ENCODE results near the gene UXS1. TPM values are rescaled to one million over a fixed set of nuclear protein-coding genes. Genes with fewer than 3 reads are reported as not detected.

UXS1 gene
- total RNA-seq, 1 donor from 2014 or later, result 37.6 TPM

DNA sequence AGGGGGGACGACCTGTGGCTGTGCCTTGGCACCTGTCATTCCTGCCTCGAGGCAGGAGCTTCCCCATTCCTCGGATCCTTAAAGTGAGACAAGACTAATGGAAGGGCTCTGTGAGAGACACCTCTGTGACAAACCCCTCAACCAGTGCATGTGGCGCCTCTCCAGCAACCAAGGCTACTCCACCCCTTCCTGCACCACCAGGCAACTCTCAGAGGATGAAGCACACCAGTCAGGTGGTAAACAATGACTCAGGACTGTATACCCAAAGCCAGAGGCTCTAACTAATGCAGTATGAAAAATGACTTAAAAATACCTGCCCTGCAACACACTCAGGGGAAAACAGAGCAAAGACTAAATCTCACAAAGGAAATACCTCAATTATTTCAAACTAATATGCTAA, 136.9 kb downstream of the UXS1 start:
- no peaks in the 10 kb centered on the region for H3K27me3 Mint-ChIP-seq
- H3K9me3 Mint-ChIP-seq, result peaks cover 6% of the 10 kb centered on the region
- peak overlapping the region; percentile 21 for H3K27ac Mint-ChIP-seq
- DNase-seq, result peak; percentile 83
- peaks cover 47% of the 10 kb centered on the region for H3K4me1 Mint-ChIP-seq
- H3K36me3 Mint-ChIP-seq (ENCODE audit: low read depth), result no peaks in the 10 kb centered on the region
- H3K4me3 Mint-ChIP-seq, result peak overlapping the region; percentile 28
- intact Hi-C loops (cut with micrococcal nuclease), result no loop called here

DNA sequence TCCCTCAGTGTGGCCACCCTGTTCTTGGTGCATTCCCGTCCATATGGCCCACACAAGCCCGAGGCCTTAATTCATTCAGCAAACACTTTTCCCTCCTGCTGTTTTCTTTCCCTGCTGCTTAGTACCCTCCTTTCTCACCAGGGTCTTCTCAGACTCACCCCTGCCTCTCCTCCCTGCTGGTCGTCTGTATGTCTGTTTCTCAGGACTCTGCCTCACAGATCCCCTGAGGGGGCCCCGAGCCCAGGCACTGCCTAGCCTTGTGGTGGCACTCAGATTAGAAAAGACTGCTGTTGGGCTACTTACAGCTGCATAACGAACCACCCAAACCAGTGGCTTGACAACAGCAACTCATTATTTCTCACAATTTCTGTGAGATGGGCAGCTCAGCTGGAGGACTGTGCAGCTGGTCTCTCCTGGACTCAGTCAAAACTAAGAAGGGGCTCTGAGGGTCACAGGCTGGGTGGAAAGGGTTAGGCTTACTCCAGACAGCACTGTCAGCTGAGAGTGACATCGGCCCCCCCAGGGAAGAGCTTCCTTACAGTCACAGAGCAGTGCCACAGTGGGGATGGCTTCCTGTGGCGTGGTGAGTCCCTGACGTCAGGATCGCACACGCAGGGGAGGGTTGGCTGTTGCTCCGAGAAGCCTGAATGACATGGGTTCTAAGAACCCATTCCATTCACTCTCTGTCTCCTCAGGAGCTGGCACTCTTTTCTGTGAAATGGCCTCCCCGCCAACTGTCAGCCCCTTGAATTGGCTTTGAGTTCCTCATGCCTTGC, 139.0 kb downstream of the UXS1 start:
- Mint-ChIP-seq H3K27ac (peak overlapping the region; percentile 48), H3K9me3 (peaks cover 7% of the 10 kb centered on the region)

DNA sequence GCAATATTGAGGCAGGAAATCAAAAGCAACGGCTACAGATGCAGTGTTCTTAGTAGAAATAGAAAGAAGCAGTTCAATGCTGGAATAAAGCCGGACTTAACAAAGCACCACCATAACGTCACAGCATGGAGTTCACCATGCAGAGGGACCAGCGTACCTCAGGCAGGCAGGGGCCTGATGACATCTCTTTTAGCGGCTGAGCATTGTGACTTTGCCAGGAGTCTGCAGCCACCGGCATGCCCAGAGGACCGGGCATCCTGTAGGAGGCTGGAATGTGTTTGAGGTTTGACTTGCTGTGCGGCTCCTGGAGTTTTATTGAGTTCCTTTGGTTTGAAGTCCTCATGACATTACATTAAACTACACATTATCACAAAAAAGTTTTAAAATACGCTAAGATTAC, 139.8 kb downstream of the UXS1 start:
- Mint-ChIP-seq H3K4me1 (peaks cover 46% of the 10 kb centered on the region), H3K27ac (no peak overlapping the region), H3K9me3 (peaks cover 7% of the 10 kb centered on the region), H3K4me3 (no peak overlapping the region), H3K27me3 (no peaks in the 10 kb centered on the region), H3K36me3 (ENCODE audit: low read depth) (no peaks in the 10 kb centered on the region)
- intact Hi-C loops (cut with micrococcal nuclease), result no loop called here
- DNase-seq, result no peak

More for the DNA sequence above, 139.0 kb downstream of the UXS1 start:
- DNase-seq, result peak; percentile 74
- intact Hi-C loops (cut with micrococcal nuclease), result no loop called here
- Mint-ChIP-seq H3K27me3 (no peaks in the 10 kb centered on the region), H3K36me3 (ENCODE audit: low read depth) (no peaks in the 10 kb centered on the region), H3K4me3 (no peak overlapping the region), H3K4me1 (peaks cover 47% of the 10 kb centered on the region)

DNA sequence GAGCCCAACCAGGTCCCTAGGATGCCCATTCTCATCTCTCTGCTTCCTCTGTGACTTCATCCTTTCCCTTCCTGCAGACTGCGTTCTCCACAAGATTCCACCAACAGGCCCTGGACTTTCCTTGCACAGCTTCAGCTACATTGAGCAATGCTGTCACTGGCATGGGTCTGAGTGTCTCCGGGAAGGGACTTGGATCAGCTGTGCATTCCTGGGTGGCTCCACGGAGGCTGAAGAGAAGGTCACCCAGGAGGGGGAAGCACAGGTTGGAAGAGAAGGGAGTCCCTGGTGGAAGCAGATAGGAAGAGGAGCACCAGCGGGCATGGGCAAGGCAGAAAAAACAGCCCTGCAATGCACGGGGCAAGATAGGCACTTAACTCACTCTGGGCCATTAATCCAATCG, 140.5 kb downstream of the UXS1 start:
- Mint-ChIP-seq H3K9me3 (peaks cover 7% of the 10 kb centered on the region), H3K4me3 (no peak overlapping the region), H3K36me3 (ENCODE audit: low read depth) (no peaks in the 10 kb centered on the region), H3K27ac (no peak overlapping the region), H3K27me3 (no peaks in the 10 kb centered on the region), H3K4me1 (peaks cover 40% of the 10 kb centered on the region)
- intact Hi-C loops (cut with micrococcal nuclease), result no loop called here
- DNase-seq, result no peak

DNA sequence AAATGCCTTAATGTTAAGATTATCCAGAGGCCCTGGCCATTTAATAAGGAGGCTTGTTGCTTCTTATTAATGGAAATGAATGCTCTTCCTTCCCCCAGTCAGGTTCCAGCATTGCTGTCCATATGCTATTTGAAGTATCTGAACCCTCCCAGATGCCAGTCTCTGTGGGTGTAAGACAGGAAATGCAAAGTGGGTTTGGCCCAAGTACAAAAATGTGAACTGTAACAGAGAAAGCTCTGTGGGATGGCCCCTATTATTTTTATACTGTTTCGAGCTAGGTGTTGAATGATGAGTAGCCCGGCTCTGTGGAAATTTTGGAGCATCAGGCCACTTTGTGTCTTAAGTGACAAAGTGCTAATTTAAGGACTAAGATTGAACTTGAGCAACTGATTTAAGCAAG, 141.0 kb downstream of the UXS1 start:
- peaks cover 36% of the 10 kb centered on the region for H3K4me1 Mint-ChIP-seq

DNA sequence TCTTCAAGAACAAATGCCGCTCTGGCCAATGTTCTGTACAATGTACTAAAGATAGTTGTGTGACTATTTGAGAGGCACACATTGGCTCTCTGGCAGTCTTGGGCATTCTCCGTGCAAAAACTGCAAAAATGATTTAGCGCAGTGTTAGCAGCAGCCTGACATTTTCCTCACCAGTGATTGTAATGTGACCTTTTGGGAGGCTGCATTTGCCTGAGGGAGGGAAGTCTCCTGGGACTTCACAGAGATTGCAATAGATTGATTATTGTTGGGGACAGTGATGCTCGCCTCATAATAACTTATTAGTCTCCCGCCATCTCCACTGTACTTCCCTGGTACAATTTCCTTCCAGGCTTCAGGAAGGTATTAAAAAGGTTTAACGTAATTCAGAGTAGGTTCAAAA, 149.2 kb downstream of the UXS1 start:
- intact Hi-C loops (cut with micrococcal nuclease), result no loop called here
- no peaks in the 10 kb centered on the region for H3K4me1 Mint-ChIP-seq
- DNase-seq, result no peak
- no peaks in the 10 kb centered on the region for H3K36me3 Mint-ChIP-seq (ENCODE audit: low read depth)
- no peaks in the 10 kb centered on the region for H3K9me3 Mint-ChIP-seq
- no peak overlapping the region for H3K4me3 Mint-ChIP-seq
- H3K27ac Mint-ChIP-seq, result no peak overlapping the region
- H3K27me3 Mint-ChIP-seq, result peaks cover 6% of the 10 kb centered on the region

More for the DNA sequence above, 141.0 kb downstream of the UXS1 start:
- no peak for DNase-seq
- Mint-ChIP-seq H3K36me3 (ENCODE audit: low read depth) (no peaks in the 10 kb centered on the region), H3K9me3 (peaks cover 7% of the 10 kb centered on the region), H3K27ac (no peak overlapping the region), H3K27me3 (no peaks in the 10 kb centered on the region), H3K4me3 (no peak overlapping the region)
- intact Hi-C loops (cut with micrococcal nuclease), result no loop called here

DNA sequence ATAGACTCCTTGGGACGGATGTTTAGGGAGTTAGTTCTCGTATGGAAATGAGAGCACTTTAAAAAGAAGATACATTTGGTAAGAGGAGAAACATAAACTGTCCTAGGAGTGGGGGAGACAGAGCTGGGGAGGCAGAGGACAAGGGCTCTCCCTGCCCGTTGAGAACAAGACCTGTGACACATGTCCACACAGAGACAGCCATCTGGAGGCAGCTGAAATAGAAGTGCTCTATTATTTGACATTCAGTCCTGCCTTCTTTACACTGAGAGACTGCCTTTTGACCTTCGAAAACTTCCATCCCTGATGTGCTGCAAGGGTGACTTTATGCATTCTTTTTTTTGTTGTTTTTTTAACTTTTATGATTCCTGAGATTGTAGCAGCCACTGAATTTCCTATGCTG, 150.1 kb downstream of the UXS1 start:
- H3K36me3 Mint-ChIP-seq (ENCODE audit: low read depth), result no peaks in the 10 kb centered on the region
- H3K27me3 Mint-ChIP-seq, result peaks cover 6% of the 10 kb centered on the region
- no peaks in the 10 kb centered on the region for H3K4me1 Mint-ChIP-seq
- intact Hi-C loops (cut with micrococcal nuclease), result no loop called here
- no peaks in the 10 kb centered on the region for H3K9me3 Mint-ChIP-seq
- H3K27ac Mint-ChIP-seq, result no peak overlapping the region
- no peak for DNase-seq
- no peak overlapping the region for H3K4me3 Mint-ChIP-seq

Measured in activated CD4-positive, alpha-beta T cell treated with anti-CD3 and anti-CD28 coated beads, Interleukin-2, amount 10 ng/mL, durations not matched to agents 24 days and 14 days (primary cell).